SK-N-SH treated with all-trans-retinoic acid at 6 μM for 48 hours (cell line): ENCODE results near the gene DDHD1.
A peak's percentile ranks its signal among the peaks of the same experiment; 100 is the strongest.

Experiments
- ATAC-seq: fragments of 200-7000 bp; cut with Tn5 transposase; 3 replicates; pipeline ENCODE4 v1.9.1; 2020; ENCODE audit warnings: mild to moderate bottlenecking, moderate library complexity
- ARNTL ChIP-seq: fragments of 450-650 bp; formaldehyde crosslinking; IDR thresholded peaks from 2 replicates; pipeline ENCODE4 v1.5.0; 2020; ENCODE audit warnings: low read depth, mild to moderate bottlenecking, moderate library complexity, borderline replicate concordance
- BACH2 ChIP-seq: fragments of 250-450 bp; sonication (Bioruptor Pico); IDR thresholded peaks from 2 replicates; pipeline ENCODE4 v1.9.0; 2021; ENCODE audit warnings: mild to moderate bottlenecking, borderline replicate concordance
- CREB5 ChIP-seq: fragments of 250-450 bp; sonication (Bioruptor Pico); IDR thresholded peaks from 2 replicates; pipeline ENCODE4 v1.5.1; 2020; ENCODE audit warnings: low read depth, mild to moderate bottlenecking, moderate library complexity
- CSDC2 ChIP-seq: fragments of 250-450 bp; sonication (Bioruptor Pico); IDR thresholded peaks from 2 replicates; pipeline ENCODE4 v1.5.0; 2020; ENCODE audit warnings: mild to moderate bottlenecking, moderate library complexity
- ESRRG ChIP-seq: fragments of 250-450 bp; sonication (Bioruptor Pico); IDR thresholded peaks from 2 replicates; pipeline ENCODE4 v1.6.1; 2021; ENCODE audit warnings: mild to moderate bottlenecking
- GLIS3 ChIP-seq: fragments of 250-450 bp; sonication (Bioruptor Pico); IDR thresholded peaks from 2 replicates; pipeline ENCODE4 v1.5.0; 2020; ENCODE audit warnings: mild to moderate bottlenecking, moderate library complexity
- ISL1 ChIP-seq: fragments of 250-450 bp; sonication (Bioruptor Pico); IDR thresholded peaks from 2 replicates; pipeline ENCODE4 v2.1.2; 2022; ENCODE audit warnings: mild to moderate bottlenecking, moderate library complexity
- OSR1 ChIP-seq: fragments of 250-450 bp; sonication (Bioruptor Pico); IDR thresholded peaks from 2 replicates; pipeline ENCODE4 v1.8.0; 2022; ENCODE audit warnings: moderate library complexity, mild to moderate bottlenecking, inconsistent platforms
- POU6F1 ChIP-seq: fragments of 250-450 bp; sonication (Bioruptor Pico); IDR thresholded peaks from 2 replicates; pipeline ENCODE4 v1.8.0; 2021; ENCODE audit warnings: low read depth, mild to moderate bottlenecking, moderate library complexity, borderline replicate concordance
- RARB ChIP-seq: fragments of 250-450 bp; sonication (Bioruptor Pico); IDR thresholded peaks from 2 replicates; pipeline ENCODE4 v1.8.0; 2021; ENCODE audit warnings: mild to moderate bottlenecking, moderate library complexity
- SNAI2 ChIP-seq: fragments of 250-450 bp; sonication (Bioruptor Pico); IDR thresholded peaks from 2 replicates; pipeline ENCODE4 v1.5.0; 2020; ENCODE audit warnings: mild to moderate bottlenecking, moderate library complexity
- TCF4 ChIP-seq: fragments of 250-450 bp; sonication (Bioruptor Pico); IDR thresholded peaks from 2 replicates; pipeline ENCODE4 v1.8.0; 2021; ENCODE audit warnings: mild to moderate bottlenecking, moderate library complexity, borderline replicate concordance
- TOX ChIP-seq: fragments of 250-450 bp; sonication (Bioruptor Pico); IDR thresholded peaks from 2 replicates; pipeline ENCODE4 v1.8.0; 2021; ENCODE audit warnings: mild to moderate bottlenecking, moderate library complexity, borderline replicate concordance
- ZC3H10 ChIP-seq: fragments of 250-450 bp; sonication (Bioruptor Pico); IDR thresholded peaks from 2 replicates; pipeline ENCODE4 v1.5.1; 2021; ENCODE audit warnings: mild to moderate bottlenecking, moderate library complexity
- ZFP3 ChIP-seq: fragments of 250-450 bp; sonication (Bioruptor Pico); IDR thresholded peaks from 2 replicates; pipeline ENCODE4 v1.5.0; 2020; ENCODE audit warnings: mild to moderate bottlenecking, moderate library complexity
- ZNF565 ChIP-seq: fragments of 450-650 bp; formaldehyde crosslinking; conservative IDR thresholded peaks from 2 replicates; pipeline ENCODE4 v1.5.0; 2020; ENCODE audit warnings: low read depth, mild to moderate bottlenecking, moderate library complexity
- ZNF70 ChIP-seq: fragments of 450-650 bp; formaldehyde crosslinking; IDR thresholded peaks from 2 replicates; pipeline ENCODE4 v1.5.0; 2020; ENCODE audit warnings: mild to moderate bottlenecking, moderate library complexity
- ZNF8 ChIP-seq: fragments of 450-650 bp; formaldehyde crosslinking; IDR thresholded peaks from 2 replicates; pipeline ENCODE4 v1.5.0; 2020; ENCODE audit warnings: mild to moderate bottlenecking, moderate library complexity
- TF ChIP-seq, protein P1 (sequence below): fragments of 250-450 bp; sonication (Bioruptor Pico); IDR thresholded peaks from 2 replicates; pipeline ENCODE4 v1.5.0; 2020; ENCODE audit warnings: mild to moderate bottlenecking, moderate library complexity
- TF ChIP-seq, protein P2 (sequence below): fragments of 250-450 bp; sonication (Bioruptor Pico); IDR thresholded peaks from 2 replicates; pipeline ENCODE4 v1.8.0; 2020; ENCODE audit warnings: mild to moderate bottlenecking, moderate library complexity, borderline replicate concordance

DDHD1 gene

GRCh38 chr14:53017837-53018236 is 135.3 kb downstream of the DDHD1 start:
- ATAC-seq, result no peak
- TF ChIP-seq ZC3H10 (CRISPR knock-in tag) (no peak), ZNF70 (CRISPR knock-in tag) (no peak), BACH2 (CRISPR knock-in tag) (no peak), ZNF8 (no peak), ESRRG (CRISPR knock-in tag) (no peak), SNAI2 (CRISPR knock-in tag) (no peak), ZFP3 (CRISPR knock-in tag) (no peak), CREB5 (CRISPR knock-in tag) (no peak), ARNTL (CRISPR knock-in tag) (no peak), CSDC2 (CRISPR knock-in tag) (no peak), OSR1 (no peak)

DNA sequence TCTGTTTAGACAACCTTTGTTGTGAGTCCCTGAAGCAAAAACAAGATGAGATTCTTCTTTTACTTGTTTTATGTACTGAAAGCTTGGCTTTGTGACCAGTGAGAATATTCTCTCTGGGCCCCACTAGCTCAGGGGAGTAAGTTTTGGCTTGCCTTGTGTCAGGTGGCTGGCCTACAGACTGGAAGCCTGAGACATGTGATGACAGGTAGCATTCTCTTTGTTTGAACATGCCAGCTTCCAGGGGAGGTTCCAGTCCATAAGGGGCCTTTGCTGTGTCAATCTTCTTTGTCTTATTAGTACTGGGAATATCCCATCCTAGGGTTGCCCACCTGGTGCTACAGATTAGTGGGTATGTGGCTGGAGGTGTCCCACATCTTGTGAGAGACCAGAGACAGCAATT is 136.2 kb downstream of the DDHD1 start:
- no peak for ATAC-seq

GRCh38 chr14:53016491-53016890 is 136.6 kb downstream of the DDHD1 start:
- no peak for TF ChIP-seq RARB
- no peak for TF ChIP-seq ZNF565 (CRISPR knock-in tag)
- no peak for TF ChIP-seq ZC3H10 (CRISPR knock-in tag)
- TF ChIP-seq, protein P1, sequence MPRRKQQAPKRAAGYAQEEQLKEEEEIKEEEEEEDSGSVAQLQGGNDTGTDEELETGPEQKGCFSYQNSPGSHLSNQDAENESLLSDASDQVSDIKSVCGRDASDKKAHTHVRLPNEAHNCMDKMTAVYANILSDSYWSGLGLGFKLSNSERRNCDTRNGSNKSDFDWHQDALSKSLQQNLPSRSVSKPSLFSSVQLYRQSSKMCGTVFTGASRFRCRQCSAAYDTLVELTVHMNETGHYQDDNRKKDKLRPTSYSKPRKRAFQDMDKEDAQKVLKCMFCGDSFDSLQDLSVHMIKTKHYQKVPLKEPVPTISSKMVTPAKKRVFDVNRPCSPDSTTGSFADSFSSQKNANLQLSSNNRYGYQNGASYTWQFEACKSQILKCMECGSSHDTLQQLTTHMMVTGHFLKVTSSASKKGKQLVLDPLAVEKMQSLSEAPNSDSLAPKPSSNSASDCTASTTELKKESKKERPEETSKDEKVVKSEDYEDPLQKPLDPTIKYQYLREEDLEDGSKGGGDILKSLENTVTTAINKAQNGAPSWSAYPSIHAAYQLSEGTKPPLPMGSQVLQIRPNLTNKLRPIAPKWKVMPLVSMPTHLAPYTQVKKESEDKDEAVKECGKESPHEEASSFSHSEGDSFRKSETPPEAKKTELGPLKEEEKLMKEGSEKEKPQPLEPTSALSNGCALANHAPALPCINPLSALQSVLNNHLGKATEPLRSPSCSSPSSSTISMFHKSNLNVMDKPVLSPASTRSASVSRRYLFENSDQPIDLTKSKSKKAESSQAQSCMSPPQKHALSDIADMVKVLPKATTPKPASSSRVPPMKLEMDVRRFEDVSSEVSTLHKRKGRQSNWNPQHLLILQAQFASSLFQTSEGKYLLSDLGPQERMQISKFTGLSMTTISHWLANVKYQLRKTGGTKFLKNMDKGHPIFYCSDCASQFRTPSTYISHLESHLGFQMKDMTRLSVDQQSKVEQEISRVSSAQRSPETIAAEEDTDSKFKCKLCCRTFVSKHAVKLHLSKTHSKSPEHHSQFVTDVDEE, result no peak
- TF ChIP-seq, protein P2, sequence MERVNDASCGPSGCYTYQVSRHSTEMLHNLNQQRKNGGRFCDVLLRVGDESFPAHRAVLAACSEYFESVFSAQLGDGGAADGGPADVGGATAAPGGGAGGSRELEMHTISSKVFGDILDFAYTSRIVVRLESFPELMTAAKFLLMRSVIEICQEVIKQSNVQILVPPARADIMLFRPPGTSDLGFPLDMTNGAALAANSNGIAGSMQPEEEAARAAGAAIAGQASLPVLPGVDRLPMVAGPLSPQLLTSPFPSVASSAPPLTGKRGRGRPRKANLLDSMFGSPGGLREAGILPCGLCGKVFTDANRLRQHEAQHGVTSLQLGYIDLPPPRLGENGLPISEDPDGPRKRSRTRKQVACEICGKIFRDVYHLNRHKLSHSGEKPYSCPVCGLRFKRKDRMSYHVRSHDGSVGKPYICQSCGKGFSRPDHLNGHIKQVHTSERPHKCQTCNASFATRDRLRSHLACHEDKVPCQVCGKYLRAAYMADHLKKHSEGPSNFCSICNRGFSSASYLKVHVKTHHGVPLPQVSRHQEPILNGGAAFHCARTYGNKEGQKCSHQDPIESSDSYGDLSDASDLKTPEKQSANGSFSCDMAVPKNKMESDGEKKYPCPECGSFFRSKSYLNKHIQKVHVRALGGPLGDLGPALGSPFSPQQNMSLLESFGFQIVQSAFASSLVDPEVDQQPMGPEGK (CRISPR knock-in tag), result no peak
- TF ChIP-seq SNAI2 (CRISPR knock-in tag), result no peak
- ATAC-seq, result no peak

More for the DNA sequence above, 136.2 kb downstream of the DDHD1 start:
- TF ChIP-seq CREB5 (CRISPR knock-in tag) (no peak), GLIS3 (CRISPR knock-in tag) (no peak), ZC3H10 (CRISPR knock-in tag) (no peak), TOX (no peak), POU6F1 (CRISPR knock-in tag) (no peak)

DNA sequence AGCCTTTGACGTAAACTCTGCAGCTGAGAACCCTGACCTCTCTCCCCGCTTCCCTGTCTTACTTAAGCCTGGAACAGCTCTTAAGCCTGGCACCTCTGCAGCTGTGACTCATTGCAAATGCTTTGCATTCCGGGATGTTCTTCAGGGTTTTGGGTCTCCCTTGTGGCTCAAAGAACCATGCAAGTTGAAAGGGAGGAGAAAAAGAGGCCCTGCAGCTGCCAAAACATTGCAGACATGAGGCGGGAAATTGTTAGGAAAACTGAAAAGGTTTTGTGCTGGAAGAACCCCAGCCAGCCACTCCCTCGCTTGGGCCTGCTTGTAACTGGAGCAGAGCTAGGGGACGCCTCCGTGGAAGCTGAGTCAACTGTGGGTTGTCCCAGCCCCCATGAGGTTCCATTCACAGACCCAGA is 142.1 kb downstream of the DDHD1 start:
- ATAC-seq, result peak; percentile 97
- TF ChIP-seq ZNF70 (CRISPR knock-in tag), result no peak
- no peak for TF ChIP-seq POU6F1 (CRISPR knock-in tag)
- no peak; the same call in 1 of the 2 replicates for TF ChIP-seq ISL1 (CRISPR knock-in tag)
- TF ChIP-seq ZNF8, result no peak
- no peak for TF ChIP-seq ZC3H10 (CRISPR knock-in tag)
- TF ChIP-seq ZFP3 (CRISPR knock-in tag), result no peak
- TF ChIP-seq CREB5 (CRISPR knock-in tag), result no peak
- no peak for TF ChIP-seq ZNF565 (CRISPR knock-in tag)
- TF ChIP-seq, protein P2 (CRISPR knock-in tag), result no peak
- no peak for TF ChIP-seq SNAI2 (CRISPR knock-in tag)
- TF ChIP-seq TCF4 (CRISPR knock-in tag), result no peak
- no peak for TF ChIP-seq CSDC2 (CRISPR knock-in tag)
